ENCODE data around the gene SLC26A8. TPM values are rescaled to one million over a fixed set of nuclear protein-coding genes. Genes with fewer than 3 reads are reported as not detected.

The SLC26A8 gene
- total RNA-seq, 1 experiment from 2014 or later: not detected

DNA sequence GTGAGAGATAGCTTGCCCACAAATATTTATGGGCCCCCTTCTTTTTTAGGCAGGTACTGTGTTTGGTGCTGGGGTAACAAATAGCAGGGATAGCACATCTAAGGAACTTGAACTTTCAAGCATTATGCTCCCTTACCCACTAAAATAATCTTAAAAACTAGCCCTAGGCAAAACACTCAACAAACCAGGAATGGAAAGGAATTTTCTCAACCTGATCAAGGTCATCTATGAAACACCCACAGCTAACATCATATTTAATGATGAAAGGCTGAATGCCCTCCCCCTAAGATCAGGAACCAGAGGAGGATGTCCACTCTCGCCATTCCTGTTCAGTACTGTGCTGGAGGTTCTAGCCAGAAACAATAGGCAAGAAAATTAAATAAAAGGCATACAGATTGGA lies 94.8 kb downstream of the SLC26A8 start:
- ATAC-seq: no peak
- H3K36me3 ChIP-seq (ENCODE audit: control insufficient read depth in 1 of 2, insufficient read depth in 2 of 2, low read length in 2 of 2): no peaks in the 10 kb centered on the region
- H3K9ac ChIP-seq (ENCODE audit: low read length): no peak overlapping the region
- H3K4me2 ChIP-seq (ENCODE audit: low read length): no peak overlapping the region
- ChIA-PET RAD21 (ENCODE audit: low non-redundant PET in 1 of 2, low total read pairs in 2 of 2, uncharacterized antibody in 2 of 2, unreplicated experiment in 2 of 2) (no interaction called here), POLR2A (no interaction called here), CTCF (no interaction called here)
- TF ChIP-seq, protein P1, sequence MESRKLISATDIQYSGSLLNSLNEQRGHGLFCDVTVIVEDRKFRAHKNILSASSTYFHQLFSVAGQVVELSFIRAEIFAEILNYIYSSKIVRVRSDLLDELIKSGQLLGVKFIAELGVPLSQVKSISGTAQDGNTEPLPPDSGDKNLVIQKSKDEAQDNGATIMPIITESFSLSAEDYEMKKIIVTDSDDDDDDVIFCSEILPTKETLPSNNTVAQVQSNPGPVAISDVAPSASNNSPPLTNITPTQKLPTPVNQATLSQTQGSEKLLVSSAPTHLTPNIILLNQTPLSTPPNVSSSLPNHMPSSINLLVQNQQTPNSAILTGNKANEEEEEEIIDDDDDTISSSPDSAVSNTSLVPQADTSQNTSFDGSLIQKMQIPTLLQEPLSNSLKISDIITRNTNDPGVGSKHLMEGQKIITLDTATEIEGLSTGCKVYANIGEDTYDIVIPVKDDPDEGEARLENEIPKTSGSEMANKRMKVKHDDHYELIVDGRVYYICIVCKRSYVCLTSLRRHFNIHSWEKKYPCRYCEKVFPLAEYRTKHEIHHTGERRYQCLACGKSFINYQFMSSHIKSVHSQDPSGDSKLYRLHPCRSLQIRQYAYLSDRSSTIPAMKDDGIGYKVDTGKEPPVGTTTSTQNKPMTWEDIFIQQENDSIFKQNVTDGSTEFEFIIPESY (IDR thresholded peaks at IDR 0.05; ENCODE audit: extremely low read depth, insufficient replicate concordance, low read length): no peak
- H3K4me3 ChIP-seq (replicated peaks in 1 of 2; ENCODE audit: low read depth in 1 of 2, low read length in 2 of 2): no peak overlapping the region
- no peak overlapping the region for H2AFZ ChIP-seq (ENCODE audit: low read depth, low read length, poor library complexity, severe bottlenecking)
- no peaks in the 10 kb centered on the region for H3K9me2 ChIP-seq (ENCODE audit: insufficient read depth)
- no peaks in the 10 kb centered on the region for H4K20me1 ChIP-seq (ENCODE audit: insufficient read depth)
- DNase-seq (ENCODE audit: low read depth, low spot score): no peak
- no peaks in the 10 kb centered on the region for H3K79me2 ChIP-seq (ENCODE audit: insufficient read depth, low read length)
- H3K9me3 ChIP-seq (ENCODE audit: control insufficient read depth in 1 of 2, insufficient read depth in 1 of 2, low read depth in 1 of 2, low read length in 2 of 2): no peaks in the 10 kb centered on the region
- peaks cover 4 to 7% of the 10 kb centered on the region in 2 experiments; a peak in 3 of 4 replicates for H3K4me1 ChIP-seq (ENCODE audit: control insufficient read depth in 1 of 2, insufficient read depth in 2 of 2, low read length in 2 of 2)
- H3K27me3 ChIP-seq (ENCODE audit: insufficient read depth, low read length): no peaks in the 10 kb centered on the region
- no TSS peak for BruUV-seq (replicated peaks)
- no peak overlapping the region for H3K27ac ChIP-seq (ENCODE audit: low read depth, low read length)
- intact Hi-C loops (cut with micrococcal nuclease): no loop called here

DNA sequence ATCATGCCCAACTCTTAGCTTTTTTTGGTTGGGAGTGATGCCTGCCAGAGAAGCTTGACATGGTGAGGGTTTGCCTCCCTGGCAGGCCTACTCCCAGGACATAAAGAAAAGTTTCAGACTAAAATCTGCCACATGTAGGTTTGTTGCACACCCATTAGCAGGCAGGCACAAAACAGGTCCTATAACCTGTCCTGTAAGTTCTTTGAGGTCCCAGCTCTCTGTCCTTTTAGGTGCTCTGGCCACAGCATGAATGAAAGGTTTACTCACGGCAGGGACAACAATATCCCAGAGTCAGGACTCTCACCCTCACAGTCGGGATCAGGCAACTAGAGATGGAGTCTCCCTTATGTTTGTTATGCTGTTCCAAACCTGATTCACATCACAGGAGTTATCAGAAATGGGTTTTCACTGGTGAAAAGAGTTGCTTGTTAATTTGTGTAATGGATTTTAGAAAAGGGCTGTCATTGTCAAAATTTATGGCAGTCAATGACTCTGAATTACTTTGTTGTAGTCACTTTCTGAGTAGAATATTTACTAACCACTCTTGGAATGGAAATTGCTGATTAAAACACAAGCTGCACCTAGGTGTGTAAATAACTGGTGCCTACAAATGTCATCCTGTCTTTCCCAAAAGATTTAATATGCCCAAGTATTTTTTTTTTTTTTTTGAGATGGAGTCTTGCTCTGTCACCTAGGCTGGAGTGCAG lies 97.8 kb downstream of the SLC26A8 start:
- DNase-seq (ENCODE audit: low read depth, low spot score) (no peak), ATAC-seq (no peak)
- Histone ChIP-seq H3K4me3 (replicated peaks in 1 of 2; ENCODE audit: low read depth in 1 of 2, low read length in 2 of 2) (no peak overlapping the region), H3K9me2 (ENCODE audit: insufficient read depth) (no peaks in the 10 kb centered on the region), H3K27me3 (ENCODE audit: insufficient read depth, low read length) (no peaks in the 10 kb centered on the region), H2AFZ (ENCODE audit: low read depth, low read length, poor library complexity, severe bottlenecking) (no peak overlapping the region), H3K27ac (ENCODE audit: low read depth, low read length) (no peak overlapping the region), H3K4me2 (ENCODE audit: low read length) (no peak overlapping the region), H3K79me2 (ENCODE audit: insufficient read depth, low read length) (0 out of 2 replicates have a peak, but pooled peaks cover 2% of the 10 kb centered on the region), H3K9me3 (ENCODE audit: control insufficient read depth in 1 of 2, insufficient read depth in 1 of 2, low read depth in 1 of 2, low read length in 2 of 2) (no peaks in the 10 kb centered on the region), H3K9ac (ENCODE audit: low read length) (no peak overlapping the region), H3K4me1 (ENCODE audit: control insufficient read depth in 1 of 2, insufficient read depth in 2 of 2, low read length in 2 of 2) (peaks cover 6 to 13% of the 10 kb centered on the region in 2 experiments), H3K36me3 (ENCODE audit: control insufficient read depth in 1 of 2, insufficient read depth in 2 of 2, low read length in 2 of 2) (no peaks in the 10 kb centered on the region), H4K20me1 (ENCODE audit: insufficient read depth) (no peaks in the 10 kb centered on the region)
- no TSS peak for BruUV-seq (replicated peaks)
- intact Hi-C loops (cut with micrococcal nuclease): no loop called here
- ChIA-PET POLR2A (no interaction called here), CTCF (interaction anchor here (0.9 kb wide), 1 partner anchor 18 kb away, joined by 3 read pairs; no protein-coding TSS in a partner anchor), RAD21 (ENCODE audit: low non-redundant PET in 1 of 2, low total read pairs in 2 of 2, uncharacterized antibody in 2 of 2, unreplicated experiment in 2 of 2) (no interaction called here)
- TF ChIP-seq RAD21 (IDR thresholded peaks at IDR 0.05; ENCODE audit: low read depth) (no peak), FOSL1 (IDR thresholded peaks at IDR 0.05; ENCODE audit: low read depth) (no peak), SIN3A (IDR thresholded peaks at IDR 0.05; ENCODE audit: low read depth) (no peak), ZFX (IDR thresholded peaks at IDR 0.05) (no peak), SRF (IDR thresholded peaks at IDR 0.05; ENCODE audit: low read depth) (no peak), EGR1 (IDR thresholded peaks at IDR 0.05; ENCODE audit: low read depth) (no peak), ZNF274 (IDR thresholded peaks at IDR 0.05; ENCODE audit: low read depth, low read length) (no peak), YY1 (IDR thresholded peaks at IDR 0.05; ENCODE audit: extremely low read depth, insufficient replicate concordance, low read depth, low read length) (no peak), TCF7L2 (IDR thresholded peaks at IDR 0.05; ENCODE audit: borderline replicate concordance, extremely low read depth, insufficient read depth, insufficient read length) (no peak), SP1 (IDR thresholded peaks at IDR 0.05; ENCODE audit: low read depth) (no peak), EZH2phosphoT487 (IDR thresholded peaks at IDR 0.05; ENCODE audit: borderline replicate concordance) (no peak), JUND (IDR thresholded peaks at IDR 0.05) (no peak)
- TF ChIP-seq, protein P1 (IDR thresholded peaks at IDR 0.05; ENCODE audit: extremely low read depth, insufficient replicate concordance, low read length): no peak

Measured in HCT116 (cell line).